HEK293 (cell line): ENCODE measurements around the gene XRN1.

Experiments
- CTCF ChIP-seq: fragments of 450-650 bp; formaldehyde crosslinking; IDR thresholded peaks from 2 replicates; pipeline ENCODE4 v1.5.1; 2016; ENCODE audit warnings: missing biosample characterization, missing genetic modification characterization
- REST ChIP-seq: fragments of 450-650 bp; formaldehyde crosslinking; IDR thresholded peaks from 2 replicates; pipeline ENCODE4 v1.5.1; 2016; ENCODE audit warnings: missing biosample characterization, missing genetic modification characterization
- ZBTB20 ChIP-seq: fragments of 450-650 bp; formaldehyde crosslinking; IDR thresholded peaks from 2 replicates; pipeline ENCODE4 v1.5.1; 2016; ENCODE audit warnings: missing biosample characterization, missing genetic modification characterization
- ZNF114 ChIP-seq: fragments of 450-650 bp; formaldehyde crosslinking; IDR thresholded peaks from 2 replicates; pipeline ENCODE4 v1.5.0; 2017; ENCODE audit warnings: missing biosample characterization, missing genetic modification characterization
- ZNF518A ChIP-seq: fragments of 450-650 bp; formaldehyde crosslinking; conservative IDR thresholded peaks from 2 replicates; pipeline ENCODE4 v1.5.1; 2016; ENCODE audit warnings: low read depth, missing biosample characterization, missing genetic modification characterization
- ZNF521 ChIP-seq: fragments of 450-650 bp; formaldehyde crosslinking; IDR thresholded peaks from 2 replicates; pipeline ENCODE4 v1.5.1; 2017; ENCODE audit warnings: missing biosample characterization, mild to moderate bottlenecking, missing genetic modification characterization

GRCh38 chr3:142450189-142450588 lies 2.4 kb upstream of the XRN1 start:
- TF ChIP-seq CTCF (tag by site-specific recombination), result no peak
- no peak for TF ChIP-seq ZNF518A
- no peak for TF ChIP-seq REST
- TF ChIP-seq ZNF114 (tag by site-specific recombination), result no peak
- TF ChIP-seq ZNF521 (tag by site-specific recombination), result no peak
- TF ChIP-seq ZBTB20 (tag by site-specific recombination), result no peak
